H1 (cell line): ENCODE results near the gene ACOD1. TPM values are rescaled to one million over a fixed set of nuclear protein-coding genes. Genes with fewer than 3 reads are reported as not detected.

Source experiments
- CTCF ChIP-seq, 3 experiments: IDR thresholded peaks; 1 replicate in 2 of 3; 2 replicates in 1 of 3; pipeline versions ENCODE4 v1.5.1 to v1.6.1; 2011; ENCODE audit warnings: low read length in 3 of 3, mild to moderate bottlenecking in 3 of 3, inconsistent platforms in 2 of 3, low read depth in 1 of 3, moderate library complexity in 1 of 3; ENCODE audit not compliant: insufficient read depth in 1 of 3; ENCODE audit errors: control extremely low read depth in 1 of 3
- PHF8 ChIP-seq: fragments of 200-600 bp; sonication (generic); conservative IDR thresholded peaks from 2 replicates; pipeline ENCODE4 v1.7.1; 2012; ENCODE audit warnings: low read depth, mild to moderate bottlenecking, inconsistent platforms, low read length, moderate library complexity
- SUZ12 ChIP-seq: fragments of 200-600 bp; sonication (generic); IDR thresholded peaks from 2 replicates; pipeline ENCODE4 v1.6.1; 2012; ENCODE audit warnings: mild to moderate bottlenecking, inconsistent platforms, low read length, moderate library complexity, mixed read lengths
- polyA plus RNA-seq, 7 experiments: library from polyadenylated mRNA; depleted of rRNA in 3 of 7; stranded (reverse) in 5 of 7; unstranded in 2 of 7; fragments of >200 nt in 5 of 7; fragments of 200-250 nt in 2 of 7; gene quantifications; 1 replicate in 5 of 7; 2 replicates in 1 of 7; 4 replicates in 1 of 7; pipeline versions ENCODE4 v1.2.1 to v1.2.3, GENCODE V29; 2011 to 2013; ENCODE audit warnings: missing spikeins in 2 of 7, mixed read lengths in 2 of 7
- total RNA-seq: library from RNA; stranded (reverse); fragmentation: NEBNext Ultra II Directional; extraction: Animal tissue kit (Norgen Biotek cat#: 25700); gene quantifications from 2 replicates; pipeline ENCODE4 v1.2.1, GENCODE V29; 2021

ACOD1 gene
- total and polyA plus RNA-seq, 2 of the 8 experiments (the other 6 are each of a cell fraction or from before 2014, with no cell fraction given) = not detected

- TF ChIP-seq CTCF (IDR thresholded peaks at IDR 0.05; ENCODE audit: control extremely low read depth in 1 of 3, insufficient read depth in 1 of 3, low read depth in 1 of 3, low read length in 3 of 3) (no peak), SUZ12 (no peak), PHF8 (no peak)
Observed at GRCh38 chr13:76912476-76912875, 35.8 kb upstream of the ACOD1 start (continued).
